BJ (cell line): ENCODE results near the gene C1QTNF8. TPM values are rescaled to one million over a fixed set of nuclear protein-coding genes. Genes with fewer than 3 reads are reported as not detected.

Experiments
- CTCF ChIA-PET: fragments of 350-600 bp; formaldehyde crosslinking; extraction: SDS; loops from one replicate; lab custom pipeline; 2021; ENCODE audit warnings: antibody characterized with exemption, inconsistent platforms; lab: Yijun Ruan, JAX
- POLR2A ChIA-PET: fragments of 300-600 bp; sonication (Branson Sonifier 250); formaldehyde crosslinking; extraction: SDS; loops from one replicate; lab custom pipeline; 2021; ENCODE audit warnings: antibody characterized with exemption; lab: Charles Lee
- DNase-seq: peaks from one replicate; pipeline ENCODE4 v3.0.0-alpha.2; 2011; ENCODE audit warnings: low read depth
- H3K27me3 ChIP-seq: 2 replicates; pipeline ENCODE4 v1.6.0; 2011; ENCODE audit warnings: low read length; ENCODE audit not compliant: control insufficient read depth, insufficient read depth
- H3K36me3 ChIP-seq: 2 replicates; pipeline ENCODE4 v1.5.1; 2011; ENCODE audit warnings: low read length; ENCODE audit not compliant: control insufficient read depth, insufficient read depth
- H3K4me3 ChIP-seq: 2 replicates; pipeline ENCODE4 v1.5.1; 2011; ENCODE audit warnings: low read depth, mild to moderate bottlenecking, control low read depth, low read length
- polyA plus RNA-seq: library from polyadenylated mRNA; depleted of rRNA; stranded (reverse); fragments of >200 nt; gene quantifications from 2 replicates; pipeline ENCODE4 v1.2.3, GENCODE V29; 2011
- TF ChIP-seq, protein P1 (sequence below): IDR thresholded peaks from 2 replicates; pipeline ENCODE4 v1.5.1; 2011; ENCODE audit warnings: low read depth, mild to moderate bottlenecking, control low read depth, inconsistent platforms, low read length, moderate library complexity; ENCODE audit not compliant: insufficient read depth

The C1QTNF8 gene
- polyA plus RNA-seq, 1 experiment, result not detected

DNA sequence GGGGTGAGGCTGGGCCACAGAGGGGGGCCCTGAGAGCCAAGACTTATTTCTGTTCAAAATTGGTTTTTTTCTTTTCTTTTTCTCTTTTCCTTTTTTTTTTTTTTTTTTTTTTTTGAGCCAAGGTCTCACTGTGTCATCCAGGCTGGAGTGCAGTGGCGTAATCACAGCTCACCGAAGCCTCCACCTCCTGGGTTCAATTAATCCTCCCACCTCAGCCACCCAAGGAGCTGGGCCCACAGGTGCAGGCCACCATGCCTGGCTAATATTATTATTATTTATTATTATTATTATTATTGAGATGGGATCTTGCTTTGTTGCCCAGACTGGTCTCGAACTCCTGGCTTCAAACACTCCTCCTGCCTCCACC is 39.4 kb upstream of the C1QTNF8 start:
- TF ChIP-seq, protein P1, sequence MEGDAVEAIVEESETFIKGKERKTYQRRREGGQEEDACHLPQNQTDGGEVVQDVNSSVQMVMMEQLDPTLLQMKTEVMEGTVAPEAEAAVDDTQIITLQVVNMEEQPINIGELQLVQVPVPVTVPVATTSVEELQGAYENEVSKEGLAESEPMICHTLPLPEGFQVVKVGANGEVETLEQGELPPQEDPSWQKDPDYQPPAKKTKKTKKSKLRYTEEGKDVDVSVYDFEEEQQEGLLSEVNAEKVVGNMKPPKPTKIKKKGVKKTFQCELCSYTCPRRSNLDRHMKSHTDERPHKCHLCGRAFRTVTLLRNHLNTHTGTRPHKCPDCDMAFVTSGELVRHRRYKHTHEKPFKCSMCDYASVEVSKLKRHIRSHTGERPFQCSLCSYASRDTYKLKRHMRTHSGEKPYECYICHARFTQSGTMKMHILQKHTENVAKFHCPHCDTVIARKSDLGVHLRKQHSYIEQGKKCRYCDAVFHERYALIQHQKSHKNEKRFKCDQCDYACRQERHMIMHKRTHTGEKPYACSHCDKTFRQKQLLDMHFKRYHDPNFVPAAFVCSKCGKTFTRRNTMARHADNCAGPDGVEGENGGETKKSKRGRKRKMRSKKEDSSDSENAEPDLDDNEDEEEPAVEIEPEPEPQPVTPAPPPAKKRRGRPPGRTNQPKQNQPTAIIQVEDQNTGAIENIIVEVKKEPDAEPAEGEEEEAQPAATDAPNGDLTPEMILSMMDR, result no peak
- POLR2A ChIA-PET, result no interaction called here

DNA sequence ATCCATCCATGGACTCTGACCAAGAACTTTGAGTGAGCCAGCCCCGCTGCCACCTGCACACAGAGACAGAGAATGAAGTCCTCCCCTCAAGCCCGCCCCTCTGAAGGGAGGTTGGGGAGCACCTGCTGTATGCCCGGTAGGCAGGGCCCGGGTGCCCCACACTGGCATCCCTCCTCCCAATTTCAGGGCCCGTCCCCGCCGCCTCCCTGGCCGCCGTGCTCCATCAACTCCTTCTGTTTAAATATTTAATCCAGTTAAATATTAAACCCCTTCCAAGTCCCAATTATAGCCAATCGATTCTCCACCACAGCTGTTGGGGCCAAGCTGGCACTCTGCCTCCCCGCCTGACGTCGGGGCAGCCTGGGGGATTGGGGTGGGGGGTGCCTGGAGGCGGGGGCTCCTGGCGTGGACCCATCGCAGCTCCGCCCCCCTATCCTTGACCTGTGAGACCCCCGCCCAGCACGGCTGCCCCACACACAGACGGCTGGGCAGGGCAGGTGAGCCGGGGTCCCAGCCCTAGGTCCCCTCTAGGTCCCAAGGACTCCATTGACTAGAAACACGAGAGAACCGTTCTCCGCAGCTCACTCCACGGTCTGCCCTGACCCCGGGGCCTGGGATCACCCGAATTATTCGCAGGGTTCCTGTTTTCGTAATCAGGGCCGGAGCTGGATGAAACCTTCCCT is 38.9 kb upstream of the C1QTNF8 start:
- no peak for DNase-seq
- Histone ChIP-seq H3K36me3 (no peaks in the 10 kb centered on the region), H3K27me3 (no peaks in the 10 kb centered on the region), H3K4me3 (no peak overlapping the region)
- TF ChIP-seq, protein P1, result no peak
- ChIA-PET CTCF (interaction anchor here (0.8 kb wide), 1 partner anchor 12 kb away, joined by 3 read pairs; no protein-coding TSS in a partner anchor), POLR2A (no interaction called here)

More for the DNA sequence above, 39.4 kb upstream of the C1QTNF8 start:
- CTCF ChIA-PET, result interaction anchor here (0.8 kb wide), 1 partner anchor 13 kb away, joined by 3 read pairs; no protein-coding TSS in a partner anchor
- H3K36me3 ChIP-seq, result no peaks in the 10 kb centered on the region
- no peak overlapping the region for H3K4me3 ChIP-seq
- no peaks in the 10 kb centered on the region; the same call in 1 of the 2 replicates for H3K27me3 ChIP-seq
- DNase-seq, result no peak

DNA sequence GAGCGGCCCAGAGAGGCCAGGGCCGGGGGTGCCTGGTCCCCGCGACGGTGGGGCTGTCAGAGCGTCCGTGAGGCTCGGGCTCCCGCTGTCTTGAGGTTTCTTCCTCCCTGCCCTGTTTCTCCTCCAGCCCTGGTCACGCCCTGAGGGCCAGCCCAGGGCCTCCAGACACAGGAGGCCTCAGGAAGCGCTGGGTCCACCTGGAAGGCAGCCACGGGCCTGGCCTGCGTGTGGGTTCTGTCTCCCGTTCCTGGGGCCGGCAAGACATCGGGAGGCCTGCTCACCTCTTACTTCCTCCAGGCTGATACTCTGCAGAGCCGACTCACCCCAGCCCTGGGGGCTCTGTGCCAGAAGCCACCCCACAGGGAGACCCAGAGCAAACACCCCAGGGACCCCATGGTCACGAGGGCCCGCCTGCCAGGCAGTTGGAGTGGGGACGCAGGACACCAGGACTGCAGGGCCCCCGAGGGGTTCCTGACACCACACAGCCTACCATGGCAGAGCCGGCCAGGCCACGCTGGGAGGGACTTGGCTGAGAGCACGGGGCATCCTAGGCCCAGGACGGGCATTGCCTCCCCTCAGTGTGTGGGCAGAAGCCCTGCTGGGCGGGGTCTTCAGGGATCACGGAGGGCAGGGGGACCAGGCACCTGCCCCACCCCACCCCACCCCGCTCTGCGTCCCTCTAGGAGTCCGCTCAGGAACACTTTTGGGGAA is 37.9 kb upstream of the C1QTNF8 start:
- H3K36me3 ChIP-seq, result no peaks in the 10 kb centered on the region
- no peak for DNase-seq
- TF ChIP-seq, protein P1, result no peak
- no peaks in the 10 kb centered on the region for H3K27me3 ChIP-seq
- H3K4me3 ChIP-seq, result no peak overlapping the region
- ChIA-PET CTCF (no interaction called here), POLR2A (no interaction called here)

DNA sequence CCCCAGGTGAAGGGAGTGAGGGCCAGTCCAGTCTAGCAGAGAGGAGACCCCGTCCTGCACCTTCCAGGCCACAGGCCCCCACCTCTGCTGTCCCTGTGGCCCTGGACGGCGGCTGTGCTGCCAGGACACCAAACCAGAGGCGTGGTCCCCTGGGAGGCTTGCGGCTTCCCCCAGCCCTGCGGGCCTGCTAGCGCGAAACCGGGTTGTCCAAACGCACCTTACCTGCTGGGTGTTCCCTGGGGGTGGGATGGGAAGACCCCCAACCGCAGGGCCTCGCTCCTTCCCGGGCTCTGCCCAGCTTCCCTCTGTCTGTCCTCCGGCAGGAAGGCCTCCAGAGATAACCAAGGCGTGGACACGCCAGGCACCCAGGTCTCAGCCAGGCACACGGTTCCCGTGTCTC is 37.2 kb upstream of the C1QTNF8 start:
- no peak for DNase-seq
- Histone ChIP-seq H3K27me3 (no peaks in the 10 kb centered on the region), H3K36me3 (no peaks in the 10 kb centered on the region), H3K4me3 (no peak overlapping the region)
- TF ChIP-seq, protein P1, result no peak
- CTCF ChIA-PET, result no interaction called here
- POLR2A ChIA-PET, result no interaction called here

DNA sequence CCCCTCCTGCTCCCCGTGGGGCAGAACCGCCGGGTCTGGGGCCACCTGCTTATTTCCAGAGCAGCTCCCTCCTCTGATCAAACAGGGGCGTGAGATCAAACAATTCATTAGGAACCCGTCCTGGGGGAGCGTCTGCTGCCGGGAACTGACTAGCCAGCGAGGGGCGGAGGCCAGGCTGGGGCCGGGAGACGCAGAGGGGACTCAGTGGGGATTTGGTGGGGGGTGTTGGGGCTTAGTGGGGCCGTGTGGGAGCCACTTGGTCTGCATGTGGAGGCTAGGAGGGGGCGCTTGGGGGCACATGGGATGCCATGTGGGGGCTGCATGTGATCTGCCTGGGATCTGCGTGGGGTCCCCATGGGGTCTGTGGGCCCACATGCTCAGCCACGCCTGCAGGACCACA is 36.4 kb upstream of the C1QTNF8 start:
- CTCF ChIA-PET, result no interaction called here
- Histone ChIP-seq H3K36me3 (no peaks in the 10 kb centered on the region), H3K27me3 (no peaks in the 10 kb centered on the region), H3K4me3 (no peak overlapping the region)
- DNase-seq, result no peak
- TF ChIP-seq, protein P1, result no peak
- POLR2A ChIA-PET, result no interaction called here
